ENCODE results near the gene CCDC136. TPM values are rescaled to one million over a fixed set of nuclear protein-coding genes. Genes with fewer than 3 reads are reported as not detected.

The CCDC136 gene
- total RNA-seq, 2 experiments from 2014 or later = 11.7 to 33.5 TPM

- H3K9me2 ChIP-seq (ENCODE audit: insufficient read depth, low read length) = no peaks in the 10 kb centered on the region
- no peak overlapping the region for H3K4me3 ChIP-seq (ENCODE audit: low read depth, low read length, poor library complexity, severe bottlenecking)
- no peaks in the 10 kb centered on the region for H3K36me3 ChIP-seq (ENCODE audit: insufficient read depth, low read length)
- intact Hi-C loops (cut with micrococcal nuclease; ENCODE audit: unreplicated experiment) = no loop called here
- H3K27ac ChIP-seq (ENCODE audit: low read depth, low read length, poor library complexity, severe bottlenecking) = no peak overlapping the region
- no peaks in the 10 kb centered on the region for H3K9me3 ChIP-seq (ENCODE audit: low read length)
- no peaks in the 10 kb centered on the region for H3K79me2 ChIP-seq (ENCODE audit: insufficient read depth, low read depth, low read length)
- no peak overlapping the region for H3K4me2 ChIP-seq (ENCODE audit: low read length)
- H4K20me1 ChIP-seq (ENCODE audit: insufficient read depth, low read length) = no peaks in the 10 kb centered on the region
- TF ChIP-seq CTCF (conservative IDR thresholded peaks at IDR 0.05; ENCODE audit: low read length) (no peak), EZH2phosphoT487 (IDR thresholded peaks at IDR 0.05; ENCODE audit: borderline replicate concordance, low read depth, low read length) (no peak)
- DNase-seq (ENCODE audit: low spot score) = no peak
- peaks cover 2% of the 10 kb centered on the region for H3K4me1 ChIP-seq (ENCODE audit: insufficient read depth, low read length, poor library complexity, severe bottlenecking)
- CTCF ChIA-PET (ENCODE audit: unreplicated experiment) = interaction anchor here (1.0 kb wide), 1 partner anchor 36 kb away, joined by 4 read pairs; the partner anchor contains the start of gene ATP6V1F
- no peak overlapping the region for H2AFZ ChIP-seq (ENCODE audit: low read length)
- BruUV-seq (replicated peaks) = no TSS peak
- POLR2A ChIA-PET = no interaction called here
Measured at GRCh38 chr7:128826512-128826911, 34.7 kb downstream of the CCDC136 start.

GRCh38 chr7:128826916-128827247 is 35.1 kb downstream of the CCDC136 start:
- H2AFZ ChIP-seq (ENCODE audit: low read length) = no peak overlapping the region
- H3K4me2 ChIP-seq (ENCODE audit: low read length) = no peak overlapping the region
- no TSS peak for BruUV-seq (replicated peaks)
- TF ChIP-seq CTCF (conservative IDR thresholded peaks at IDR 0.05; ENCODE audit: low read length) (no peak), EZH2phosphoT487 (IDR thresholded peaks at IDR 0.05; ENCODE audit: borderline replicate concordance, low read depth, low read length) (no peak)
- no peak overlapping the region for H3K27ac ChIP-seq (ENCODE audit: low read depth, low read length, poor library complexity, severe bottlenecking)
- H3K36me3 ChIP-seq (ENCODE audit: insufficient read depth, low read length) = no peaks in the 10 kb centered on the region
- peaks cover 6% of the 10 kb centered on the region for H3K4me1 ChIP-seq (ENCODE audit: insufficient read depth, low read length, poor library complexity, severe bottlenecking)
- CTCF ChIA-PET (ENCODE audit: unreplicated experiment) = interaction anchor here (1.0 kb wide), 1 partner anchor 36 kb away, joined by 4 read pairs; the partner anchor contains the start of gene ATP6V1F
- H3K9me2 ChIP-seq (ENCODE audit: insufficient read depth, low read length) = no peaks in the 10 kb centered on the region
- H3K4me3 ChIP-seq (ENCODE audit: low read depth, low read length, poor library complexity, severe bottlenecking) = no peak overlapping the region
- intact Hi-C loops (cut with micrococcal nuclease; ENCODE audit: unreplicated experiment) = no loop called here
- DNase-seq (ENCODE audit: low spot score) = no peak
- POLR2A ChIA-PET = no interaction called here
- H4K20me1 ChIP-seq (ENCODE audit: insufficient read depth, low read length) = no peaks in the 10 kb centered on the region
- no peaks in the 10 kb centered on the region for H3K9me3 ChIP-seq (ENCODE audit: low read length)
- no peaks in the 10 kb centered on the region for H3K79me2 ChIP-seq (ENCODE audit: insufficient read depth, low read depth, low read length)

- Histone ChIP-seq H2AFZ (ENCODE audit: low read length) (no peak overlapping the region), H3K4me2 (ENCODE audit: low read length) (no peak overlapping the region), H3K79me2 (ENCODE audit: insufficient read depth, low read depth, low read length) (no peaks in the 10 kb centered on the region), H3K9me3 (ENCODE audit: low read length) (no peaks in the 10 kb centered on the region), H4K20me1 (ENCODE audit: insufficient read depth, low read length) (no peaks in the 10 kb centered on the region), H3K36me3 (ENCODE audit: insufficient read depth, low read length) (no peaks in the 10 kb centered on the region), H3K27ac (ENCODE audit: low read depth, low read length, poor library complexity, severe bottlenecking) (no peak overlapping the region), H3K9me2 (ENCODE audit: insufficient read depth, low read length) (no peaks in the 10 kb centered on the region), H3K4me1 (ENCODE audit: insufficient read depth, low read length, poor library complexity, severe bottlenecking) (peaks cover 11% of the 10 kb centered on the region), H3K4me3 (ENCODE audit: low read depth, low read length, poor library complexity, severe bottlenecking) (no peak overlapping the region)
- no peak for DNase-seq (ENCODE audit: low spot score)
- no TSS peak for BruUV-seq (replicated peaks)
- TF ChIP-seq EZH2phosphoT487 (IDR thresholded peaks at IDR 0.05; ENCODE audit: borderline replicate concordance, low read depth, low read length) = no peak
- TF ChIP-seq CTCF (conservative IDR thresholded peaks at IDR 0.05; ENCODE audit: low read length) = no peak
- ChIA-PET CTCF (ENCODE audit: unreplicated experiment) (no interaction called here), POLR2A (no interaction called here)
- intact Hi-C loops (cut with micrococcal nuclease; ENCODE audit: unreplicated experiment) = no loop called here
Measured at GRCh38 chr7:128827248-128827958, 35.6 kb downstream of the CCDC136 start.

Measured in OCI-LY7 (cell line).